H9 (cell line): ENCODE data around the gene TMEM248. TPM values are rescaled to one million over a fixed set of nuclear protein-coding genes. Genes with fewer than 3 reads are reported as not detected.

ENCODE experiments used
- DNase-seq: peaks from one replicate; pipeline ENCODE4 v3.0.0-alpha.2; 2017
- H2AFZ ChIP-seq: one replicate; pipeline ENCODE4 v1.6.1; 2013; ENCODE audit warnings: mild to moderate bottlenecking, low read length, control low read depth, moderate library complexity
- H2AK5ac ChIP-seq: 2 replicates; pipeline ENCODE4 v1.6.1; 2013; ENCODE audit warnings: low read length, control low read depth, mixed read lengths; ENCODE audit not compliant: insufficient read length
- H2BK120ac ChIP-seq: one replicate; pipeline ENCODE4 v1.6.1; 2013; ENCODE audit warnings: low read depth, mild to moderate bottlenecking, low read length, control low read depth, inconsistent platforms; ENCODE audit not compliant: poor library complexity, severe bottlenecking
- H2BK12ac ChIP-seq: 2 replicates; pipeline ENCODE4 v1.6.1; 2013; ENCODE audit warnings: low read length, control low read depth, mixed read lengths, low read depth; ENCODE audit not compliant: insufficient read length
- H2BK15ac ChIP-seq: 2 replicates; pipeline ENCODE4 v1.6.1; 2013; ENCODE audit warnings: low read depth, low read length, control low read depth
- H2BK20ac ChIP-seq: one replicate; pipeline ENCODE4 v1.6.1; 2013; ENCODE audit warnings: low read depth, mild to moderate bottlenecking, low read length, control low read depth, inconsistent platforms; ENCODE audit not compliant: poor library complexity, severe bottlenecking
- H2BK5ac ChIP-seq: 2 replicates; pipeline ENCODE4 v1.6.1; 2013; ENCODE audit warnings: low read length, control low read depth, mixed read lengths; ENCODE audit not compliant: insufficient read length
- H3K14ac ChIP-seq: 2 replicates; pipeline ENCODE4 v1.6.1; 2013; ENCODE audit warnings: low read length, control low read depth; ENCODE audit not compliant: insufficient read depth
- H3K18ac ChIP-seq: 2 replicates; pipeline ENCODE4 v1.6.1; 2013; ENCODE audit warnings: low read depth, mild to moderate bottlenecking, mixed read lengths, low read length, control low read depth; ENCODE audit not compliant: insufficient read length
- H3K23ac ChIP-seq: 2 replicates; pipeline ENCODE4 v1.6.1; 2013; ENCODE audit warnings: low read length, control low read depth, mixed read lengths, low read depth; ENCODE audit not compliant: insufficient read length
- H3K23me2 ChIP-seq: 2 replicates; pipeline ENCODE4 v1.6.1; 2013; ENCODE audit warnings: low read depth, mild to moderate bottlenecking, mixed read lengths, low read length, control low read depth; ENCODE audit not compliant: insufficient read length, poor library complexity, severe bottlenecking
- H3K27ac ChIP-seq: 2 replicates; pipeline ENCODE4 v1.5.1; 2013; ENCODE audit warnings: low read length, control low read depth, mixed read lengths, low read depth; ENCODE audit not compliant: insufficient read length
- H3K27me3 ChIP-seq: 2 replicates; pipeline ENCODE4 v1.6.1; 2013; ENCODE audit warnings: low read length, control low read depth, inconsistent platforms; ENCODE audit not compliant: insufficient read depth
- H3K4ac ChIP-seq: 2 replicates; pipeline ENCODE4 v1.6.1; 2013; ENCODE audit warnings: low read depth, mild to moderate bottlenecking, control low read depth, inconsistent platforms, low read length, moderate library complexity
- H3K4me1 ChIP-seq: 2 replicates; pipeline ENCODE4 v1.6.1; 2013; ENCODE audit warnings: low read length, control low read depth, inconsistent platforms; ENCODE audit not compliant: insufficient read depth
- H3K4me2 ChIP-seq: 2 replicates; pipeline ENCODE4 v1.6.1; 2013; ENCODE audit warnings: low read length, control low read depth, mixed read lengths; ENCODE audit not compliant: insufficient read length, insufficient read depth
- H3K56ac ChIP-seq: 2 replicates; pipeline ENCODE4 v1.6.1; 2013; ENCODE audit warnings: low read depth, mild to moderate bottlenecking, mixed read lengths, low read length, control low read depth; ENCODE audit not compliant: insufficient read length
- H3K79me1 ChIP-seq: 2 replicates; pipeline ENCODE4 v1.6.1; 2013; ENCODE audit warnings: low read depth, mild to moderate bottlenecking, moderate library complexity, low read length, control low read depth, inconsistent platforms; ENCODE audit not compliant: insufficient read depth, poor library complexity, severe bottlenecking
- H3K79me2 ChIP-seq: 2 replicates; pipeline ENCODE4 v1.6.1; 2013; ENCODE audit warnings: low read length, control low read depth, inconsistent platforms; ENCODE audit not compliant: insufficient read depth
- H3K9ac ChIP-seq: 2 replicates; pipeline ENCODE4 v1.6.1; 2013; ENCODE audit warnings: low read length, control low read depth, mixed read lengths; ENCODE audit not compliant: insufficient read length; ENCODE audit errors: extremely low read depth
- H3K9me3 ChIP-seq: one replicate; pipeline ENCODE4 v1.6.1; 2013; ENCODE audit warnings: low read depth, low read length, inconsistent platforms; ENCODE audit not compliant: control insufficient read depth
- H3T11ph ChIP-seq: one replicate; pipeline ENCODE4 v1.6.1; 2013; ENCODE audit warnings: mild to moderate bottlenecking, low read length, control low read depth, inconsistent platforms
- H4K20me1 ChIP-seq: one replicate; pipeline ENCODE4 v1.6.1; 2013; ENCODE audit not compliant: control insufficient read depth, insufficient read length, insufficient read depth
- H4K5ac ChIP-seq: 2 replicates; pipeline ENCODE4 v1.6.1; 2013; ENCODE audit warnings: low read depth, mild to moderate bottlenecking, mixed read lengths, low read length, control low read depth; ENCODE audit not compliant: insufficient read length
- H4K8ac ChIP-seq: replicated peaks from 2 replicates; pipeline ENCODE4 v1.6.1; 2013; ENCODE audit warnings: low read length, control low read depth, mixed read lengths, low read depth; ENCODE audit not compliant: insufficient read length
- H4K91ac ChIP-seq: 2 replicates; pipeline ENCODE4 v1.6.1; 2013; ENCODE audit warnings: low read depth, mild to moderate bottlenecking, moderate library complexity, mixed read lengths, low read length, control low read depth; ENCODE audit not compliant: insufficient read length
- H3K27ac Mint-ChIP-seq, 3 experiments: 2 replicates in 2 of 3; 3 replicates in 1 of 3; pipeline ENCODE4 v1.8.0; 2020 to 2021; ENCODE audit warnings: mixed read lengths in 3 of 3, mild to moderate bottlenecking in 1 of 3, moderate library complexity in 1 of 3
- H3K27me3 Mint-ChIP-seq: 2 replicates; pipeline ENCODE4 v1.8.0; 2021; ENCODE audit warnings: low read depth, mild to moderate bottlenecking, moderate library complexity, mixed read lengths
- H3K36me3 Mint-ChIP-seq, 3 experiments: 2 replicates in 2 of 3; 3 replicates in 1 of 3; pipeline ENCODE4 v1.8.0; 2020 to 2021; ENCODE audit warnings: low read depth in 3 of 3, mixed read lengths in 3 of 3; ENCODE audit not compliant: insufficient read depth in 1 of 3
- H3K4me1 Mint-ChIP-seq, 2 experiments: 2 replicates each; pipeline ENCODE4 v1.8.0; 2020; ENCODE audit warnings: mixed read lengths in 2 of 2
- H3K4me3 Mint-ChIP-seq, 2 experiments: 2 replicates in 1 of 2; 3 replicates in 1 of 2; pipeline ENCODE4 v1.8.0; 2020 to 2021; ENCODE audit warnings: mild to moderate bottlenecking in 2 of 2, mixed read lengths in 2 of 2, moderate library complexity in 1 of 2
- H3K9me3 Mint-ChIP-seq, 2 experiments: 2 replicates in 1 of 2; 3 replicates in 1 of 2; pipeline ENCODE4 v1.8.0; 2020; ENCODE audit warnings: mild to moderate bottlenecking in 2 of 2, mixed read lengths in 2 of 2, moderate library complexity in 1 of 2
- CTCF ChIP-seq: fragments of 200-600 bp; sonication (generic); conservative IDR thresholded peaks from 3 replicates; pipeline ENCODE4 v1.8.0; 2021; ENCODE audit warnings: antibody characterized with exemption, mild to moderate bottlenecking
- WGBS: extraction: QIAGEN DNeasy Blood & Tissue Kit; methylation state at CpG from one replicate; pipeline ENCODE4 v1.1.7; 2013; ENCODE audit warnings: missing lambda C conversion rate, low lambda C conversion rate, mixed read lengths; ENCODE audit not compliant: insufficient read length; ENCODE audit errors: extremely low coverage; 5-methylcytosine and 5-hydroxymethylcytosine counted together
- total RNA-seq: library from RNA; stranded (reverse); gene quantifications from 2 replicates; pipeline ENCODE4 v1.2.1, GENCODE V29; 2021

TMEM248 gene
- total RNA-seq, 1 experiment from 2014 or later = 74.2 TPM

- Histone ChIP-seq H3K56ac (no peak overlapping the region), H3K23me2 (peaks cover 3% of the 10 kb centered on the region), H3K4me1 (no peaks in the 10 kb centered on the region; the same call in 1 of the 2 replicates), H3K14ac (no peak overlapping the region), H4K5ac (no peak overlapping the region), H2BK120ac (no peak overlapping the region), H4K8ac (no peak overlapping the region), H3K4ac (no peak overlapping the region), H2BK5ac (no peak overlapping the region), H3K4me2 (no peak overlapping the region), H2BK20ac (no peak overlapping the region), H3K9ac (no peak overlapping the region), H2AK5ac (no peak overlapping the region), H3K27me3 (no peaks in the 10 kb centered on the region; the same call in 1 of the 2 replicates), H3K27ac (no peak overlapping the region), H2BK12ac (no peak overlapping the region), H2BK15ac (no peak overlapping the region), H4K20me1 (no peaks in the 10 kb centered on the region), H2AFZ (no peak overlapping the region), H3K18ac (no peak overlapping the region), H3K79me1 (no peaks in the 10 kb centered on the region), H3T11ph (no peak overlapping the region), H3K79me2 (peaks cover 28% of the 10 kb centered on the region; the same call in 1 of the 2 replicates), H3K23ac (no peak overlapping the region), H3K9me3 (no peaks in the 10 kb centered on the region), H4K91ac (no peak overlapping the region)
- H3K4me3 Mint-ChIP-seq = no peak overlapping the region
- no CpG with 5 or more reads among the region's 3 CpGs for WGBS
- H3K27ac Mint-ChIP-seq = no peak overlapping the region
- DNase-seq = no peak
- no peaks in the 10 kb centered on the region for H3K9me3 Mint-ChIP-seq
- H3K27me3 Mint-ChIP-seq = no peaks in the 10 kb centered on the region
- H3K4me1 Mint-ChIP-seq = peaks cover 23 to 27% of the 10 kb centered on the region in 2 experiments
- H3K36me3 Mint-ChIP-seq = peaks cover 5 to 19% (median 17%) of the 10 kb centered on the region in 3 experiments
- TF ChIP-seq CTCF = no peak
These were observed 4.2 kb downstream of the TMEM248 start for GRCh38 chr7:66925255-66925654.
